Measurements from ENCODE around the gene MARCHF3.

- TF ChIP-seq CDX4 (CRISPR knock-in tag; IDR thresholded peaks at IDR 0.05; ENCODE audit: borderline replicate concordance) = no peak
- no peak for TF ChIP-seq USF2 (CRISPR knock-in tag; IDR thresholded peaks at IDR 0.05)
- no peak for TF ChIP-seq NR3C1 (CRISPR knock-in tag; conservative IDR thresholded peaks at IDR 0.05; ENCODE audit: low read depth)
- no peak for TF ChIP-seq CTCF (IDR thresholded peaks at IDR 0.05)
- no peak for TF ChIP-seq HMGXB4 (CRISPR knock-in tag; IDR thresholded peaks at IDR 0.05)
- TF ChIP-seq ZNF317 (CRISPR knock-in tag; IDR thresholded peaks at IDR 0.05; ENCODE audit: borderline replicate concordance, low read depth) = no peak
- no peak for TF ChIP-seq TCF7 (CRISPR knock-in tag; IDR thresholded peaks at IDR 0.05; ENCODE audit: low read depth)
- TF ChIP-seq SMAD4 (CRISPR knock-in tag; IDR thresholded peaks at IDR 0.05) = no peak
- TF ChIP-seq PRDM15 (CRISPR knock-in tag; IDR thresholded peaks at IDR 0.05) = no peak
- no peak for TF ChIP-seq ESRRA (CRISPR knock-in tag; IDR thresholded peaks at IDR 0.05; ENCODE audit: borderline replicate concordance)
- TF ChIP-seq GABPB1 (CRISPR knock-in tag; IDR thresholded peaks at IDR 0.05) = no peak
- TF ChIP-seq ARID4B (CRISPR knock-in tag; IDR thresholded peaks at IDR 0.05; ENCODE audit: borderline replicate concordance) = no peak
- TF ChIP-seq ZNF512 (CRISPR knock-in tag; IDR thresholded peaks at IDR 0.05; ENCODE audit: borderline replicate concordance) = no peak
Measured at GRCh38 chr5:126961702-126962101, 68.7 kb downstream of the MARCHF3 start.

Data from WTC11 (cell line).